ENCODE results near the gene TBL1Y. TPM values are rescaled to one million over a fixed set of nuclear protein-coding genes. Genes with fewer than 3 reads are reported as not detected.

TBL1Y gene
- total and polyA plus RNA-seq, 2 of the 4 experiments (the other 2 are of a cell fraction) = not detected

DNA sequence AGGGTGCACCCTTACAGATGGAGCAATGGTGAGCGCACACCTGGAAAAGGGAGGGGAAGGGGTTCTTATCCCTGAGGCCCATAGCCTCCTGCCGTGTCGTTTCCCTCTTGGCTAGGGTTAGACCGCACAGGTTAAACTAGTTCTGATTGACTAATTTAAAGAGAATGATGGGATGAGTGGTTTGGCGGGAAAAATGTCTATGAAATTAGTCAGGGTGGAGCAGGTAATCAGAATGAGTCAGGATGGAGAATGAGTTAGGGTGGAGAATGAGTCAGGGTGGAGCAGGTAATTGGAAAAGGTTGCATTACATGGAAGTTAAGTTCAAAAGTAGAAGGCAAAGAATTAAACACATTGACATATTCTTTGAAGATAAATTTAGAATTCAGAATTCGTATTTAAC, 196.7 kb downstream of the TBL1Y start:
- intact Hi-C loops (cut with micrococcal nuclease) = no loop called here
- no peak for ATAC-seq (ENCODE audit: low read depth)

More for the DNA sequence above, 196.7 kb downstream of the TBL1Y start:
- CTCF ChIA-PET = no interaction called here
- DNase-seq = no peak
- no TSS peak for BruUV-seq (replicated peaks)
- Histone ChIP-seq H2AFZ (replicated peaks; ENCODE audit: low read length, poor library complexity) (no peak overlapping the region), H3K4me3 (ENCODE audit: insufficient read depth, low read depth, low read length) (no peak overlapping the region), H2BK5ac (ENCODE audit: low read depth, low read length, poor library complexity, severe bottlenecking) (no peak overlapping the region), H4K91ac (ENCODE audit: insufficient read depth, low read depth, low read length) (no peak overlapping the region), H4K8ac (ENCODE audit: low read depth in 2 of 2, low read length in 2 of 2) (no peak overlapping the region), H2BK20ac (ENCODE audit: low read depth, low read length) (no peak overlapping the region), H2BK15ac (ENCODE audit: low read depth, low read length) (no peak overlapping the region), H3K27ac (ENCODE audit: insufficient read depth, low read length) (no peak overlapping the region), H3K9me3 (ENCODE audit: control insufficient read depth, insufficient read depth, low read length) (no peaks in the 10 kb centered on the region), H3K23ac (ENCODE audit: low read depth, low read length) (no peak overlapping the region), H4K20me1 (ENCODE audit: insufficient read depth, low read length) (no peaks in the 10 kb centered on the region), H3K14ac (replicated peaks; ENCODE audit: low read depth, low read length) (no peak overlapping the region), H3K4me1 (ENCODE audit: control insufficient read depth, insufficient read depth, low read length) (no peaks in the 10 kb centered on the region), H3K4me2 (ENCODE audit: low read depth, low read length) (no peak overlapping the region), H3K56ac (ENCODE audit: extremely low read depth, insufficient read depth, low read length) (no peak overlapping the region), H3K9me1 (ENCODE audit: insufficient read depth, low read length) (no peaks in the 10 kb centered on the region), H3K9ac (ENCODE audit: low read depth, low read length) (no peak overlapping the region), H3K79me1 (ENCODE audit: low read depth in 1 of 2, low read length in 2 of 2) (no peaks in the 10 kb centered on the region), H2AK9ac (replicated peaks; ENCODE audit: low read depth, low read length, poor library complexity) (no peak overlapping the region), H3K18ac (ENCODE audit: low read depth, low read length) (no peak overlapping the region), H3K27me3 (ENCODE audit: control insufficient read depth, insufficient read depth, low read length) (no peaks in the 10 kb centered on the region), H3K36me3 (ENCODE audit: control insufficient read depth, insufficient read depth, low read length) (no peaks in the 10 kb centered on the region), H4K5ac (ENCODE audit: low read depth, low read length) (no peak overlapping the region), H2AK5ac (ENCODE audit: low read depth, low read length) (no peak overlapping the region), H3K4ac (ENCODE audit: low read depth, low read length) (no peak overlapping the region), H2BK120ac (ENCODE audit: low read depth, low read length) (no peak overlapping the region)
- WGBS, 2 experiments (ENCODE audit: extremely low coverage in 2 of 2, insufficient read length in 1 of 2) = no CpG with 5 or more reads among the region's 6 CpGs
- POLR2A ChIA-PET (ENCODE audit: unreplicated experiment) = no interaction called here
- TF ChIP-seq RAD21 (IDR thresholded peaks at IDR 0.05; ENCODE audit: low read length) = no peak
- TF ChIP-seq BHLHE40 (IDR thresholded peaks at IDR 0.05; ENCODE audit: low read depth, low read length) = no peak
- TF ChIP-seq POLR2A (IDR thresholded peaks at IDR 0.05; ENCODE audit: low read depth, low read length) = no peak
- no peak for TF ChIP-seq CHD1 (IDR thresholded peaks at IDR 0.05; ENCODE audit: low read depth, low read length)
- TF ChIP-seq SMC3 (IDR thresholded peaks at IDR 0.05; ENCODE audit: low read depth, low read length) = no peak
- no peak for TF ChIP-seq MAFK (IDR thresholded peaks at IDR 0.05; ENCODE audit: low read depth, low read length)
- TF ChIP-seq, protein P1, sequence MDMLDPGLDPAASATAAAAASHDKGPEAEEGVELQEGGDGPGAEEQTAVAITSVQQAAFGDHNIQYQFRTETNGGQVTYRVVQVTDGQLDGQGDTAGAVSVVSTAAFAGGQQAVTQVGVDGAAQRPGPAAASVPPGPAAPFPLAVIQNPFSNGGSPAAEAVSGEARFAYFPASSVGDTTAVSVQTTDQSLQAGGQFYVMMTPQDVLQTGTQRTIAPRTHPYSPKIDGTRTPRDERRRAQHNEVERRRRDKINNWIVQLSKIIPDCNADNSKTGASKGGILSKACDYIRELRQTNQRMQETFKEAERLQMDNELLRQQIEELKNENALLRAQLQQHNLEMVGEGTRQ (IDR thresholded peaks at IDR 0.05; ENCODE audit: low read depth, low read length) = no peak
- TF ChIP-seq, protein P2, sequence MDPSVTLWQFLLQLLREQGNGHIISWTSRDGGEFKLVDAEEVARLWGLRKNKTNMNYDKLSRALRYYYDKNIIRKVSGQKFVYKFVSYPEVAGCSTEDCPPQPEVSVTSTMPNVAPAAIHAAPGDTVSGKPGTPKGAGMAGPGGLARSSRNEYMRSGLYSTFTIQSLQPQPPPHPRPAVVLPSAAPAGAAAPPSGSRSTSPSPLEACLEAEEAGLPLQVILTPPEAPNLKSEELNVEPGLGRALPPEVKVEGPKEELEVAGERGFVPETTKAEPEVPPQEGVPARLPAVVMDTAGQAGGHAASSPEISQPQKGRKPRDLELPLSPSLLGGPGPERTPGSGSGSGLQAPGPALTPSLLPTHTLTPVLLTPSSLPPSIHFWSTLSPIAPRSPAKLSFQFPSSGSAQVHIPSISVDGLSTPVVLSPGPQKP (IDR thresholded peaks at IDR 0.05; ENCODE audit: borderline replicate concordance, low read depth, low read length) = no peak
- no peak for TF ChIP-seq RFX5 (IDR thresholded peaks at IDR 0.05; ENCODE audit: low read depth, low read length)
- TF ChIP-seq CEBPB (IDR thresholded peaks at IDR 0.05; ENCODE audit: low read depth, low read length) = no peak
- no peak for TF ChIP-seq RCOR1 (IDR thresholded peaks at IDR 0.05; ENCODE audit: insufficient replicate concordance, low read length)
- TF ChIP-seq NFE2L2 (IDR thresholded peaks at IDR 0.05; ENCODE audit: low read depth, low read length) = no peak
- TF ChIP-seq, protein P3, sequence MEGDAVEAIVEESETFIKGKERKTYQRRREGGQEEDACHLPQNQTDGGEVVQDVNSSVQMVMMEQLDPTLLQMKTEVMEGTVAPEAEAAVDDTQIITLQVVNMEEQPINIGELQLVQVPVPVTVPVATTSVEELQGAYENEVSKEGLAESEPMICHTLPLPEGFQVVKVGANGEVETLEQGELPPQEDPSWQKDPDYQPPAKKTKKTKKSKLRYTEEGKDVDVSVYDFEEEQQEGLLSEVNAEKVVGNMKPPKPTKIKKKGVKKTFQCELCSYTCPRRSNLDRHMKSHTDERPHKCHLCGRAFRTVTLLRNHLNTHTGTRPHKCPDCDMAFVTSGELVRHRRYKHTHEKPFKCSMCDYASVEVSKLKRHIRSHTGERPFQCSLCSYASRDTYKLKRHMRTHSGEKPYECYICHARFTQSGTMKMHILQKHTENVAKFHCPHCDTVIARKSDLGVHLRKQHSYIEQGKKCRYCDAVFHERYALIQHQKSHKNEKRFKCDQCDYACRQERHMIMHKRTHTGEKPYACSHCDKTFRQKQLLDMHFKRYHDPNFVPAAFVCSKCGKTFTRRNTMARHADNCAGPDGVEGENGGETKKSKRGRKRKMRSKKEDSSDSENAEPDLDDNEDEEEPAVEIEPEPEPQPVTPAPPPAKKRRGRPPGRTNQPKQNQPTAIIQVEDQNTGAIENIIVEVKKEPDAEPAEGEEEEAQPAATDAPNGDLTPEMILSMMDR (conservative IDR thresholded peaks at IDR 0.05; ENCODE audit: low read depth, low read length) = no peak
- no peak for TF ChIP-seq MAZ (IDR thresholded peaks at IDR 0.05; ENCODE audit: borderline replicate concordance, low read depth, low read length)
- TF ChIP-seq FOS (IDR thresholded peaks at IDR 0.05; ENCODE audit: low read depth, low read length) = no peak
- no peak for TF ChIP-seq MXI1 (IDR thresholded peaks at IDR 0.05; ENCODE audit: borderline replicate concordance, low read depth, low read length)
- dilution Hi-C loops (cut with HindIII; ENCODE audit: low sequenced_read_pairs, unreplicated experiment) (no loop called here), in situ Hi-C loops (cut with MboI; ENCODE audit: low sequenced_read_pairs) (no loop called here)

All from IMR-90 (cell line).